GM12801 (cell line): ENCODE results near the gene GLI3.

Source experiments
- CTCF ChIP-seq: IDR thresholded peaks from one replicate; pipeline ENCODE4 v1.5.1; 2011; ENCODE audit warnings: control low read depth; ENCODE audit not compliant: insufficient read length; ENCODE audit errors: extremely low read depth

The GLI3 gene

GRCh38 chr7:41979834-41980307 lies 257.1 kb downstream of the GLI3 start:
- no peak for TF ChIP-seq CTCF

- no peak for TF ChIP-seq CTCF
These were observed 258.2 kb downstream of the GLI3 start for GRCh38 chr7:41978858-41979257.

- TF ChIP-seq CTCF = no peak
These were observed 259.3 kb downstream of the GLI3 start for GRCh38 chr7:41977661-41978060.

GRCh38 chr7:41977151-41977651 lies 259.8 kb downstream of the GLI3 start:
- no peak for TF ChIP-seq CTCF

GRCh38 chr7:41976411-41976810 lies 260.6 kb downstream of the GLI3 start:
- no peak for TF ChIP-seq CTCF

GRCh38 chr7:41975849-41976248 lies 261.2 kb downstream of the GLI3 start:
- TF ChIP-seq CTCF = no peak

GRCh38 chr7:41974870-41975557 lies 262.0 kb downstream of the GLI3 start:
- TF ChIP-seq CTCF = no peak
